ENCODE results near the gene ADAM19.

ADAM19 gene

DNA sequence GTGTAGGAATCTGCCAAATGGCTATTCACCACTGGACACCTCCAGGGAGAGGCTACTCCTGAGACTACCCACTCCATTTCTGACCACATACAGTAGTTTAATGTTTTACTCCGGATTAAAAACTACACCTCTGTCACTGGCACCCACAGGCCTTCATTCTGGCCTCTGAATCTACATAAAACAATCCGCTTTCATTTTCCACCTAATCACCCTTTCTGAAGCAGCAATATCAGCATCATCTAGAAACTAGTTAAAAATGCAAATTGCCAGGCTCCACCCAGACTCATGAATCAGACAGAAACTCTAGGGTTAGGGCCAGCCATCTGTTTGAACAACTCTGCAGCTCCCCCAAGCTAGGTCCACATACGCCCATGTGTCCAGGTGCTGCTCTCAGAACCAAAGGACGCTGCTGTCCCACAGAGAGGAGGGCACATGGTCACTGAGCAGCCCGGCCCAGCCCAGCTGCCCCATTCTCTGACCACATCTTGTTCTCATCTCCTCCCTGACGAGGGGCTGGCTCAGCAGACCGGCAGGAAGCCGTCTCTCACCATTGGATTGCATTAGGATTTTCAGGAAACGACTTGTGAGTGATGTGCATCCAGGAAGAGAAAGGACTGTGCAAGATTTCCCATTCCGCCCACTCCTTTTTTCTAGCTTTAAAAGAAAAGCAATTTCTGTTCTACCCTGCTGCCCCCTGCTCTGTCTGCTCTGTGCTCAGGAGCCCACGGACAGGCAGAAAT lies 34.7 kb downstream of the ADAM19 start:
- no peak for DNase-seq

DNA sequence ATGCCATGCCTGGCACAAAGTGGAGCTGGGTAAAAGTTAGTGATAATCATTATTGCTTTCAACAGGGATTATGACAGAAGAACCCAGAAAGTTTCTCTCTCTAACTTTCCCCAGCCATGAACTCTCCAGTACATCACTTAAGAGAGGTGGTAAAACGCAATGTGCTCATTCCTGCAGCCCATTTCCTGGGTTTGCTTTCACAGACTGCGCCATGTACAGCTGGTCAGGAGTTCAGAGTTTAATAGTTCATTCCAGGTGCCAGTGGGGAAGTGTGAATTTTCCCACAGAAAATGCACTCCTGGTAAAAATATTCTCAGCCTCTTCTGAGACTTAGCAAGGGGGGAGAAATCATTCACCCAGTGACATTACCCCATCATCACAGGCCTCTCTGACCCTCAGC lies 35.5 kb downstream of the ADAM19 start:
- DNase-seq, result no peak

DNA sequence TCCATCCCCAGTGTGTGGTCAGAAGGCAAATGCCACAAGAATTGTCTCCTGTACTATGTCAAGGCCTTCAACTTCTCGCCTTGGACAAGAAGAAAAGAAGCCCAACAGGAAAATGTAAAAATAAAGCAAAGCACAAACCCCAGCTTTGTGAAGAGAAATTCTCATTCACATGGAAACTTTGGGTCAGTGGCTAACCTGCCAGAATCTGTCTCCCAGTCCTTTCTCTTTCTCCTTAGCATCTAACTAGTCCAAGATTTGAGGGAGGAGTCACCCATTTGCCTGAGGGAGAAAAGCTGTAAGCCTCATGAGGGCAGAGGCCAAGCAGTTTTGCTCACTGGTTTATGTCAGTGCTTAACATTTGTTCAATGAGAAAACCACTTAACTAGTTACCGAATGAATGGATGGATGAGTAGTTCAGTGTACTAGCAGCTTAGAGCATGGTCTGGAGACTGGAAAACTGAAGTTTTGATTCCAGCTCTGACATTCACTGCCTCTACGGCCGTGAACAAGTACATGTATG lies 36.0 kb downstream of the ADAM19 start:
- no peak for DNase-seq

DNA sequence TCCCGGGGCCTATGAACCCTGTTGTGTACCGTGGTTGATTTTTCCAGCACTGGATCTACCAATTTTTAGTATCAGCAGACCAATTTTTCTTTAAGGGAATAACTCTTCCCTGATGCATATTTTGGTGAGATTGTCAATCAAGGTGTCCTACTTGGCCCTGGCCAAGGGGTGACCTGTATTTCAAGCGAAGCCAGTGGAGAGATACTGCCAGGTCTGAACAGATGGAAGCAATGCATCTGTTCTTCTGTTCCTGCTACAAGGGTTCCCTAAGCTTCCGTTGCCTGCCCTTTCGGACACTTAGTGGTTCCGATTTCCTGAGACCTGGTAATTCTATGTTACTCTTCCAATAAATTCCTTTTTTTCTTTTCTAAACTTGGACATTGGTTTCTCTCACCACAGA lies 37.3 kb downstream of the ADAM19 start:
- no peak for DNase-seq

DNA sequence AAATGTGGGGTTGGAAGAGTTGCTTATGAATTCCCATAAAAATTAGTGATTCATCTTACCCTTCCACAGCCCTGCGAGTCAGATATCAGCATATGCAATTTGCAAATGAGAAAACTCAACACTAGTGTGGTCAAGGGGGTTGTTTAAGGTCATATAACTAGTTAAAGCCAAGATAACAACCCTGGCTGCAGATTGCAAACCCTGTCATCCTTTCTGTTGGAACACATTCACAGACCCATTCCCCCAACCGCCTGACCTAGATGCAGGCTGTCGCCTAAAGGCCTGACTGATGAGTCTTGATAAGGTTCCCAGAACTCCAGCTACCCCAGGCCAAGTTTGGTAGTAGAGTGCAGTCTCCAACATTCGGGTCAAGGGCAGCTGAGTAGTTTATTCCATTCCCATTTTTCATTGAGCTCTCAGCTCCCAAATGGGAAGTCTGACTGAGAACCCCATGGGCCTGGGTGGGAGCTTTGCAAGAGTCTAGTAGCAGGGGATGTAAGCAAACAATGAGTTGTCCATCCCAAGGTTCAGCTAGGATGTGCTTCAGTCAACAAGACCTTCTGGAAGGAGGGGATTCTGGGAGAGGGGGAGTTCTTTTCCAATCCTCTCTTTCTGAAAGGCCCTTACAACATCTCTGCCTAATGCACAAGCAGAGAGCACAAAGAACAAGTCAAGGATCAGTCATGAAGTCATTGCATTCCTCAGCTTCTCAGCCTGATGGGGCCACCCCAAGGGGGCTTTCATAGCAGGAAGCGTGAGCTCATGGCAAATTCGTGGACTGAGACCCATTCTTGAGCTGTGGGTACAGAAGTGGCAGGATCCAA lies 40.3 kb downstream of the ADAM19 start:
- no peak for DNase-seq

DNA sequence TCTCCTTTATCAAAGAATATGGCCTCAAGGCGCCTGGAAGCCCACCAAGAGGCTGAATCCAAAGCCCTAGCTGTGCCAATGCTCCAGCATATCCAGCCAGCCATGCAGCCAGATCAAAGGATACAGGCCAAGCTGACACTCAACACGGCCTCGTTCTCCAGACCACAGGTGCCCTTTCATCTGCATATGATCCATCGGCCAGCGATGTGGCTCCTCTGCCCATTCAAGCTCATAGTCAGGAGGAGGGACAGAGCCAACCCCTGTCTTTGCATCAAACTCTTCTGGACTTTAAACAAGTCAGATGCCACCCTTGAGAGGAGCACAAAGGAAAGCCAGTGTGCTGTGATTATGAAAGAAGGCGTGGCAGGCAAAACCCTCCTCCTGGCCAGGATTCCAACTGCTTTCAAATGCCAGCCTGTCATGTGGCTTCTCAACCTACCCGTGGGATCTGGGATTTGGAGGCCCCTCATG lies 42.5 kb downstream of the ADAM19 start:
- DNase-seq, result no peak

DNA sequence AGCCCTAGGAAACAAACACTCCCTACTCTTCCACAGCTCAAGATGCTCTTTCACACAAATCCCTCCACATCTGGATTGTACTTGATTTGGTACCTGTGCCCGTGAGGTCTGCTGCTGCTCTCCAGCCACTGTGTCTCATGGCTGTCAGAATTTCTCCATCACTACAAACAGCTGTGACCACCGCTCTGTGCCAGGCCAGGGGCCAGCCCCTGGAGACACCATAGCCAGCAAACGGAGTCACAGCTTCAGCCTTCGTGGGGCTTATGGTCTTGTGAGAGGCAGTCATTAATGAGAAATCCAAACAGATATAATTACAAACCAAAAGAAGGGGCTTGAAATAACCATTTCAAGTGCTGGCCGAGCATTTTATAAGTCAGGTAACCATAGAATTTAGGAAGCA lies 43.6 kb downstream of the ADAM19 start:
- no peak for DNase-seq

DNA sequence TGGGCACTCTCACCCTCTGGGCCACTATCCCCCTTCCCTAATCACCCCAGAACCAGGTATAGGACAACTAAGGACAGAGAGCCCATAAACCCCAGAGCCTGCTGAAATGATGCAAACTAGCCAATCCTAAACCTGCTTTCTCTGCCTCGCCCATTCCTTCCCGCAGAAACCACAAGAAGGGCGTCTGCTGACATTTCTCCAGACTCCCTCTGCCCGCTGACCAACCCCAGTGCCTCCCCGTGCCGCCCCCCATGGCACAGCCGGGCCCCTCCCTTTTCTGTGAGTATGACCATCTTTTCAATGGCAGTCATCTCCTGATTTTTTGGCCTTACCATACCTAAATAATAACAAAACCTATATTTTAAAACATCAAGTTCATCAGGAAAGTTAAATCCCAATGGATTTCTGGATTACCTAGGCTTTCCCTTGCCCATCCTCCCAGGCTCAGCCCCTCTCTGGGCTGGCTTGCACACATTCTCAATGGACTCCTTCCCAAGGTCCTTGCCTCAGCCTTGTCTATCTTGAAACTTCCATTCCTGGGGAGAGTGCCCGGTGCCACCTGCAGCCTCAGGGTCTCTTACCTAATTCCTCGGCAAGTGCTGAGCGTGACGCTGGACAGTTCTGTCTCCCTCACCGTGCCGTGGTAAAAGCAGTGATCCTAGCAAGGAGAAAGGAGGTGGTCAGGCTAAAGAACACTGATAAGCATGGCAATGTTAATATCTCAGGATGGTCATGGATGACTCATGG lies 45.2 kb downstream of the ADAM19 start:
- DNase-seq, result no peak

DNA sequence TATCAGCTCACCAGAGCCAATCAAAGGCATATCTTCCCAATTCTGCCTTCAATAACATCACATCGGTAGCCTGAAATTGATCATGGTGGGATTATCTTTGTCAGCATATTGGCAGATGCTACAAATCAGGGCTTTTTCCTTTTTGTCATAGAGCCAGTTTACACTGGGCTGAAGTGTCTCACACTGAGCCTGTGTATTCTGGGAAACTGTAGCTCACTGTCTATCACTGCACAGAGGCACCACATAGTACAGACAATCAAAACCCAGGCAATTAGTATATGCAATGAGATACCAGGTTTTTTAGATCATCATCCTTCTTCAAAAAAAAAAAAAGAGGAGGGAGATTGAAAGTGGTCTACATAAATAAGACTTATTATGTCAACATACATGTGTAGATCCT lies 46.6 kb downstream of the ADAM19 start:
- no peak for DNase-seq

DNA sequence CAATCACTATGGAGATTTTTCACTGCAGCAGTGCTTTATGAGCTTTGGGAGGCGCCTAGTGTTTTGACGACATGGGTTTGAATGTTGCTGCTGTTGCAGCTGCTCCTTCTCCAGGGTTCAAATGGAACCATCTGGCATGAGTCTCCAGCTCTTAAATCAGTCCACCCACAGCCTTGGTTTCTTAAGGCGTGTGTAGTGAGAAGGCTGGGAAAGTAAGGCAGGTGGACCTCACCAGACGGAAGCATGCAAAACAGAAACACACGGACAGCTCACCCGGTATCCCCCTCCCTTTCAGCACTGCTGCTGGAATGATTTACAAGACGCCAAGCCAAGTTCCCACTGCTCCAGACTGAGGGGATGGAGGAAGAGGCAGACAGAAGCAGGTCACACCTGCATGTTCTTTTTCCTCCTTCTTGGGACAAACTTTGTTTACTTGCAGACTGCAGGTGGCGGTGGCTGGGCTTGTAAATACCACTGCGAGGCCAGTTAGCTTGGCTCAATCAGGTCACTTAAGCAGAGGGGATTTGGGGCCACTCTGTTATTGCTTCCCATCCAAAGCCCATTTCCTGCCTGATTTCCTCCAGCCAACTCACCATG lies 47.4 kb downstream of the ADAM19 start:
- DNase-seq, result no peak

DNA sequence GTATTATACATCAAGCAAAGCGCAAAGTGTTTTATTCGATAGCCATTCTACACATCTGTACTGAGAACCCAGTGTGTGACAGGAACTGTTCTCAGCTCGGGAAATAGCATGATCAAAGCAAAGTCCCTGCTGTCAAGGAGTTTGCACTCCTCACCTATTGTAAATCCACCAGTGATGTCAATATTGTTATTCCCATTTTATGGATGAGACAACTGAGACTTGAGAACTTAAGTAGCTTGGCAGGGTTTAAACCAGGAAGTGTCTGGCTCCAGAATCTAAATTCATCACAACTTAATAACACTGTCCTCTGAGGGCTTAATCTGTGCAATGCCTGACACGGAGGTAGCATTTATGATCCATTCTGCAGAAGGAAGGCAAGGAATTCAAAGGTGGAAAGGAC lies 50.7 kb downstream of the ADAM19 start:
- DNase-seq, result no peak

DNA sequence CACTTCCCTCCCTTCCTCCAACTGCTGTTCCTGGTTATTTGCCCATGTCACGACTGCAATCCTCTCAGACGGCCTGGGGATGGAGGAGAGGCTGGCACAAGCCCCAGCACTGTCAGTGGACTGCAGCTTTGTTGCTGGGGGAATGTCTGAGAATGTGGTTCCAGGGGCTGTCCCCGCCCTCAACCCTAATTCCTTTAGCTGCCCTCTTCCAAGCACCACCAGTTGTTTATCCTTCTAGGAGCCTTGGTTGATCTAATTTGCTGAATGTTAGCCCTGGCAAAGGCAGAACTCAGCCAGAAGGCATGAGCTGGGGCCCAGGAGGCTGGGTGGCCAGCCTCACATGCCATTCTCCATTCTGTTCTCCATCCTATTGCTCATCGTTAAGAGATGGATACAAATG lies 51.6 kb downstream of the ADAM19 start:
- DNase-seq, result no peak

DNA sequence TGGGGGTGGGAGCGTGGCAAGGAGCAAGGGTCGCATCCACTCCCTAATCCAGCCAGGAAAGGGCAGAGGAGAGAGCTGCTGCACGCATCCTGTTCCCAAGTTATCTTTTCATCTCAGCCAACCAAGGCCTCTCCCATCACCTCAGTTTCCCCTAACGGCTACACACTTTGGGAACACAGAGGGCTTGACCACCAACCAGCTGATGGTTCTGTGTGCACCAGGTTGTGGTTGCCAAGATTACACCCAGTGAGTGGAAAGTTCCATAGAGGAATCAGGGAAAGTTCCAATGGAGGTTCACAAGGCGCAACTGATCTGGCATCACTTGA lies 53.9 kb downstream of the ADAM19 start:
- no peak for DNase-seq

DNA sequence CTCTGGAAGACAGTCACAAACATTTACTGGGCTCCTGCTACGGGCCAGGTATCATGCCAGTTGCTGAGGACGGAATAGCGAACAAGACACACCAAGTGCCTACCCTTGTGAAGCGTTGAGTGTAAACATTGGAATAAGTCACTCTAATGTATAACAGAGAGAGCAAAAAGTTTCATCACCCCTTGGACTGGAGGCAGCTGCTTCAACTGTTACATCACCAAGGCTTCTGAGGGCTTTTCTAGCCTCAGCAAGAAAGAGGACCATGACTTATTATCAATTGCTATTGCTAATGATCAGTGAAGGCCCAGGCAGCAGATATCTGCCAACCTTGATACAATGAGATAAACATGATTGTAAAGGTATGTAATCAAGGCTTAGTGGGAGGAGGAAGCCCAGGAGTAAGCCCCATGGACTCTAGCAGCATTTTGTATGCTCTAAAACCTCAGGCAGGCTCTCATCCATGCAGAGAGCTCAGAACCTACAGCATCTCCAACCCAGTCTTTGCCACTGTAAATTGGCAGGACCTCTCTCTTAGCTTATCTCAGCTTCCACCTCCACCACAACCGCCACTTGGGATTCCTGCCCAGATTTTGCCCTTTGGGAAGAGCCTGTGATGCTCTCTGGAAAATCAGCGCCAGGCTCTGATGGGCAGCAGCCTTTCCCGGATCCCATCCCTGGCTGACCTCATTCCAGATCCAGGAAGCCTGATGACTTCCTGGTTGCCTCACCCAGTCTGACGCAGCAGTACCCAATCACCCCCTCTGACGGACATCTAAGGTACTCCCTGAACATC lies 54.5 kb downstream of the ADAM19 start:
- no peak for DNase-seq

DNA sequence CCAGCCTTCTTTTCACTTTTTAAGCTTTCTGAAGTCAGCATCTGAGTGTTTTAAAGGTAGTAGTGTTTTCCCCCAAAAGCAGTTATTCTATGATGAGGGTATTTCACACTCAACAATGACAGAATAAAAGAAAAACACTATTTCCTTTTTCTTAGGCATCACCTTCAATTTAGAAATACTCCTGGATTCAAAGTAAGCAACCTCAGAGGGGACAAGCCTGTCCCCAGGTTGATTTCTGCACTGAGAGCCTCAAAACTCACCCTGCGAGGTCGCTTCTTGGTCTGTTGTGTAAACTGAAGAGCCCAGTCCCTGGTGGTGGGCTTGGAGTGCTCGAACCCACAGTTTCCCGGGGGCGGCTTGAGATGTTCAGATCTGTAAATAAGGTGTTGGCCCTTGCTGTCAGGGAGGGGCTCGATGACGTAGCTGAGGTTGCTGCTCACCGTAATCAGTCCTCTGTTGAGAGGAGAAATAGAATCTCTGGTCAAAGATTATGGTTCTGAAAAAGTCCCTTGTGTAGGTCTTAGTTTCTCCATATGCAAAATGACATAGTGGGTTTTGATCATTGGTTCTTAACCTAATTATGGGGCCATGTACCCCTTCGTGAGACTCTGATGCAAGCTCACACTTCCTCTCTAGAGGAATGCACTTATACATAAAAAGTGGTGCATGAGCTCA lies 55.9 kb downstream of the ADAM19 start:
- DNase-seq, result no peak

DNA sequence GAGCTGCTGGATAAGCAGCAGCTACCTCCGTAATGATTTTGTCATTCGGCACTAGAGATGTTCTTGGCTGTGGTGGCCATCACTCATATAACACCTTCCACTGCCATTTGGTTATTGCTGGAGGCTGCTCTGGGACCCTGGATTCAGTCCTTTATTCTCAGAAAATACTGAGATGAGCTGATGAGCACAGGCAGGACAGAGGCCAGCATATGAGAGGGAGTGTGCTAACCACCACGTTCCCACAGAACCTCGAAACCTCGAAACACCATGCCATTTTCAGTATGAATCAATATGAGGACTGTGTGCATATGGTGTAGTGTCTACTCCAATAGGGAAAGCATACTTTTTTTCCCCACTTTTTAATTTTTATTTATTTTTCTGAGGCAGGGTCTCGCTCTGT lies 56.6 kb downstream of the ADAM19 start:
- DNase-seq, result no peak

DNA sequence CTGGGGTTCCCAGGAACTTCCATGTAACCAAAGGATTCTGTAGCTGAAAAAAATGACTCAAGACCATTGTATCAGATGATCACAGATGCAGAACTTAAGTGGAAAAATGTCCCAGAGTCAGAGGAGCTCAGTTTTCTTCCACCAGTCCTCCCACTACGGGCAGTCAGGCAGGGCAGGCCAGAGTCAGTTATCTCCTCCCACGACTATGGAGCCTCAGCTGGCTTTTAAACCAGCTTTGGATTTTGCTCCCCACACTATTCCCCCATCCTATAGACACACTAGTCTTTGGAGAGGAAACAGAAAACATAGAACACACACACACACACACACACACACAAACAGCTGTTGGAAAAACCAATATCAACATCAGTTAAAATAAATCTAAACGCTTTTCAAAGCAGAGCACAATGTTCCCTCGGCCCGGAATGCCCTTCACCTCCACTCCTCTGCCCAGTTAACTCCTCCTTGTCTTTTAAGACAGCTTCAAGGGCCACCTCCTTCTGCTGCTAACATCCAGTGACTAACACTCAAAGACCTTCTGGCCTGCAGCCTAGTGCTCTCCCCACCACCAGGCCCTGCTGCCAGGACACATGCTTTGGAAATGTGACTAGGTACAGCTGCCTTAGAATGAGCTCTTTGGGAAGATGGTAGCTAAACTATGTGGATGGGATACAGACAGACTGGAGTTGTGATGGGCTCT lies 58.8 kb downstream of the ADAM19 start:
- no peak for DNase-seq

DNA sequence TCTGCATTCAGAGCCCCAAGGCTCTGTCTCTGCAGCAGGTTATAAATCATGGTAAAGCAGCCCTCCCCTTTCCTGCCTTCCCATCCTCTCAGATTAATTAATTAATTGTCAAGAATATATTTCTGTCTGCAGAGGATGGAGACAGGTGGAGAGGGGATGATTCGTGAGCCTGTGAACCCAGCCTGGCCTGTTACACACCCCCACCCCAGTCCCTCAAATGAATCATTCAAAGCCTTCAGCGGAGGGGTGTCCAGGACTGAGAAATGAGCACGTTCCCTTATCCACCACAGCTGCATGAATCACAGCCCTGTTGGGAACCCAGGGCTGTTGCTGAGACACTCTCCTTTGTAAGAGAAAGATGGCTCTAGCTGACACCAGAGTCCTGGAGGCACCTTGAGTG lies 59.6 kb downstream of the ADAM19 start:
- no peak for DNase-seq

DNA sequence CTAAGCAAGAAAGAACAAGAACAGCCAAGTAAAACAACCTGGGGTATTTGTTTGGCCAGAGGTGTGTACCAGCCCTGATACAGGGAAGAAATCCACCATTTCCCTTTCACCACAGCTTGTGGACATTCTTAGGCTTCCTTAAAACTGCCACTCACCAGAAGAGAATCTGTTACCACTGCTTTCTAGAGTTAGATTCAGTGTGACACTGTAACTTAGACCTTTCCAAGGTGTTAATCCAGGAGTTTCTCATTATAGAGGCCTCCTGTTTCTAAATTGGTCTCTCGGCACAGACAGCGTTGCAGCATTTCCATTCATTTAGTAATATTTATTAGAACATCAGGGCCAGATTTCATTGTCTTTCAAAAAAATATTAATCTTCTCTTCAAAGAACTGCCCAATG lies 60.6 kb downstream of the ADAM19 start:
- no peak for DNase-seq

DNA sequence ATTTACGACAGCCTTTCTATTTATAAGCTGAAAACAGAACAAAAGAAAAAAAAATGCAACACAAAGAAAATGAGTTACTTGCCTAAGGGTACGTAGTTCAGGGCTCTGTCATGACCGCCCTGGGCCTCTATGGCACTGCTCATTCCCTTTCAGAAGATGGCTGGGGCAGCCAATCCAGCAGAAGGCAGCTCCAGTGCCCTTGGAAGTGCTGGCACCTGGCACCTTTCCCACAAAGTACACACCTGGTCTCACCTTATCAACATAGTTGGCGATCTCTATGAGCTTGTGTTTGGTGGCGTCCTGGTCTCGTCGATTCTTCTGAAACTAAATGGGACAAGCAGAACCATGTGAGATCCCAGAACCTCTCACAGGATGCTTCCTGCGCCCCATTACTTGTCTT lies 62.4 kb downstream of the ADAM19 start:
- no peak for DNase-seq
